ENCODE measurements around the gene MYRIP.

The MYRIP gene

GRCh38 chr3:39937315-39937714 lies 127.9 kb downstream of the MYRIP start:
- Histone ChIP-seq H3K4me3 (replicated peaks; ENCODE audit: low read depth, low read length) (no peak overlapping the region), H3K27me3 (replicated peaks; ENCODE audit: control insufficient read depth, insufficient read depth, low read length) (no peaks in the 10 kb centered on the region), H3K36me3 (ENCODE audit: control insufficient read depth, insufficient read depth, low read length) (no peaks in the 10 kb centered on the region)
- no peak for TF ChIP-seq CTCF (IDR thresholded peaks at IDR 0.05; ENCODE audit: insufficient read depth, low read length, poor library complexity, severe bottlenecking)
- no peak for DNase-seq (ENCODE audit: extremely low read depth, insufficient read length)

GRCh38 chr3:39937874-39938273 lies 128.5 kb downstream of the MYRIP start:
- DNase-seq (ENCODE audit: extremely low read depth, insufficient read length): no peak
- TF ChIP-seq CTCF (IDR thresholded peaks at IDR 0.05; ENCODE audit: insufficient read depth, low read length, poor library complexity, severe bottlenecking): no peak
- Histone ChIP-seq H3K4me3 (replicated peaks; ENCODE audit: low read depth, low read length) (no peak overlapping the region), H3K36me3 (ENCODE audit: control insufficient read depth, insufficient read depth, low read length) (no peaks in the 10 kb centered on the region), H3K27me3 (replicated peaks; ENCODE audit: control insufficient read depth, insufficient read depth, low read length) (no peaks in the 10 kb centered on the region)

GRCh38 chr3:39941931-39942330 lies 132.5 kb downstream of the MYRIP start:
- no peak for TF ChIP-seq CTCF (IDR thresholded peaks at IDR 0.05; ENCODE audit: insufficient read depth, low read length, poor library complexity, severe bottlenecking)
- Histone ChIP-seq H3K36me3 (ENCODE audit: control insufficient read depth, insufficient read depth, low read length) (no peaks in the 10 kb centered on the region), H3K4me3 (replicated peaks; ENCODE audit: low read depth, low read length) (no peak overlapping the region), H3K27me3 (replicated peaks; ENCODE audit: control insufficient read depth, insufficient read depth, low read length) (no peaks in the 10 kb centered on the region)
- DNase-seq (ENCODE audit: extremely low read depth, insufficient read length): no peak

GRCh38 chr3:39960515-39961191 lies 151.2 kb downstream of the MYRIP start:
- no peaks in the 10 kb centered on the region for H3K36me3 ChIP-seq (ENCODE audit: control insufficient read depth, insufficient read depth, low read length)
- TF ChIP-seq CTCF (IDR thresholded peaks at IDR 0.05; ENCODE audit: insufficient read depth, low read length, poor library complexity, severe bottlenecking): no peak
- DNase-seq (ENCODE audit: extremely low read depth, insufficient read length): no peak
- H3K27me3 ChIP-seq (replicated peaks; ENCODE audit: control insufficient read depth, insufficient read depth, low read length): no peaks in the 10 kb centered on the region
- no peak overlapping the region for H3K4me3 ChIP-seq (replicated peaks; ENCODE audit: low read depth, low read length)

GRCh38 chr3:39961230-39961629 lies 151.8 kb downstream of the MYRIP start:
- Histone ChIP-seq H3K27me3 (replicated peaks; ENCODE audit: control insufficient read depth, insufficient read depth, low read length) (no peaks in the 10 kb centered on the region), H3K4me3 (replicated peaks; ENCODE audit: low read depth, low read length) (no peak overlapping the region), H3K36me3 (ENCODE audit: control insufficient read depth, insufficient read depth, low read length) (no peaks in the 10 kb centered on the region)
- TF ChIP-seq CTCF (IDR thresholded peaks at IDR 0.05; ENCODE audit: insufficient read depth, low read length, poor library complexity, severe bottlenecking): no peak
- DNase-seq (ENCODE audit: extremely low read depth, insufficient read length): no peak

- H3K27me3 ChIP-seq (replicated peaks; ENCODE audit: control insufficient read depth, insufficient read depth, low read length): no peaks in the 10 kb centered on the region
- no peak for DNase-seq (ENCODE audit: extremely low read depth, insufficient read length)
- no peaks in the 10 kb centered on the region for H3K36me3 ChIP-seq (ENCODE audit: control insufficient read depth, insufficient read depth, low read length)
- no peak for TF ChIP-seq CTCF (IDR thresholded peaks at IDR 0.05; ENCODE audit: insufficient read depth, low read length, poor library complexity, severe bottlenecking)
- no peak overlapping the region for H3K4me3 ChIP-seq (replicated peaks; ENCODE audit: low read depth, low read length)
Observed at GRCh38 chr3:39962581-39962980, 153.2 kb downstream of the MYRIP start.

Data from GM06990 (cell line).